Thyroid gland (tissue), 4 donors: ENCODE measurements around the gene CEACAM1.

Source experiments
- POLR2A ChIP-seq, 2 donors: fragments of 450-650 bp; IDR thresholded peaks; one replicate each; pipeline ENCODE4 v1.6.1; 2017; ENCODE audit warnings: antibody characterized with exemption in 2 of 2, mild to moderate bottlenecking in 2 of 2, moderate library complexity in 1 of 2
- TF ChIP-seq, protein P1 (sequence below), 6 experiments: fragments of 200-600 bp in 3 of 6; fragments of 450-650 bp in 3 of 6; sonication (generic) in 3 of 6; IDR thresholded peaks; one replicate each; pipeline ENCODE4 v1.5.1; 2016 to 2019; ENCODE audit warnings: antibody characterized with exemption in 6 of 6, mild to moderate bottlenecking in 2 of 6, inconsistent platforms in 1 of 6, moderate library complexity in 1 of 6

DNA sequence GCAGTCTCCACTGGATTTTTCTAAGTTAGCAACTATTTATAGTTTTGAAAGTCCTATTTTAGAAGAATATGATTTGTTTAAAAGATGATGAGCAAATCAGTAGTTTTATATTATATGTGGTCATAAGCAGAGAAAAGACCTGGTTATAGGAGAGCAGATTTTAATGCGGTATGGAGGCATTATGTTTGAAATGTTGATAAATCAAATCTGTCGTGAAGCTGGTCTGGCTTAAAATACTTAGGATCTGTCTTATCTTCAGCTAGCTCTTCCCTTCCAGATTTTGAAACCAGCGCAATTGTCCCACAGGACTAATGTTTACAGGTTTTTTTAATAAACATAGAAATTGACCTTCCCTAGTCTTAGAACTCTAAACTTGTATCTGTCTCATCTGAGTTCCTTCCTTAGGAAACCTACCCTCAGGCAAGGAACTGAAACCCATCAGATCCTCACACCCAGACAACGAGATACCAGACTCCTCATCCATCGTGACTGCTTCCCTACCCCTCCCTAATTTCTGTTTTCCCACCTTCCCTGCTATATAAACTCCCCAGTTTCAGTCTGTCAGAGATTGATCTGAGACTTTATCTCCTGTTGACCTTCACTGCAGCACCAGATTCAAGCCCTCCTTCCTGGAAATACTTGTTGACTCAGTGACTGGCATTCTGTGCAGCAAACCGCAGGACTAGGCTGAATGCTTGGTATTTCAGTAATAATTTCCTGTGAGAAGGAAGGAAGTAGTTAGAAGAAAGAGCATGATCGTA lies 47.8 kb downstream of the CEACAM1 start:
- TF ChIP-seq POLR2A (IDR thresholded peaks at IDR 0.05): no peak
- TF ChIP-seq, protein P1, sequence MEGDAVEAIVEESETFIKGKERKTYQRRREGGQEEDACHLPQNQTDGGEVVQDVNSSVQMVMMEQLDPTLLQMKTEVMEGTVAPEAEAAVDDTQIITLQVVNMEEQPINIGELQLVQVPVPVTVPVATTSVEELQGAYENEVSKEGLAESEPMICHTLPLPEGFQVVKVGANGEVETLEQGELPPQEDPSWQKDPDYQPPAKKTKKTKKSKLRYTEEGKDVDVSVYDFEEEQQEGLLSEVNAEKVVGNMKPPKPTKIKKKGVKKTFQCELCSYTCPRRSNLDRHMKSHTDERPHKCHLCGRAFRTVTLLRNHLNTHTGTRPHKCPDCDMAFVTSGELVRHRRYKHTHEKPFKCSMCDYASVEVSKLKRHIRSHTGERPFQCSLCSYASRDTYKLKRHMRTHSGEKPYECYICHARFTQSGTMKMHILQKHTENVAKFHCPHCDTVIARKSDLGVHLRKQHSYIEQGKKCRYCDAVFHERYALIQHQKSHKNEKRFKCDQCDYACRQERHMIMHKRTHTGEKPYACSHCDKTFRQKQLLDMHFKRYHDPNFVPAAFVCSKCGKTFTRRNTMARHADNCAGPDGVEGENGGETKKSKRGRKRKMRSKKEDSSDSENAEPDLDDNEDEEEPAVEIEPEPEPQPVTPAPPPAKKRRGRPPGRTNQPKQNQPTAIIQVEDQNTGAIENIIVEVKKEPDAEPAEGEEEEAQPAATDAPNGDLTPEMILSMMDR (IDR thresholded peaks at IDR 0.05): no peak
